ENCODE measurements around the gene DYNLT5.
"Not testable (repeated sequence)": the region's sequence is repeated elsewhere in the genome, so short reads cannot be mapped to it uniquely, and the experiment has no call there.

Gene DYNLT5

GRCh38 chr1:66788231-66788939 is 36.1 kb downstream of the DYNLT5 start:
- DNase-seq (ENCODE audit: low read depth in 2 of 2): peak; percentile 8 to 51

- DNase-seq (ENCODE audit: low read depth in 2 of 2): no peak
Observed at GRCh38 chr1:66791621-66792610, 39.7 kb downstream of the DYNLT5 start.

GRCh38 chr1:66795839-66796238 is 43.6 kb downstream of the DYNLT5 start:
- DNase-seq (ENCODE audit: low read depth in 2 of 2): not testable (repeated sequence)

GRCh38 chr1:66809245-66809644 is 57.0 kb downstream of the DYNLT5 start:
- no peak for DNase-seq (ENCODE audit: low read depth in 2 of 2)

GRCh38 chr1:66809736-66810326 is 57.6 kb downstream of the DYNLT5 start:
- no peak for DNase-seq (ENCODE audit: low read depth in 2 of 2)

DNA sequence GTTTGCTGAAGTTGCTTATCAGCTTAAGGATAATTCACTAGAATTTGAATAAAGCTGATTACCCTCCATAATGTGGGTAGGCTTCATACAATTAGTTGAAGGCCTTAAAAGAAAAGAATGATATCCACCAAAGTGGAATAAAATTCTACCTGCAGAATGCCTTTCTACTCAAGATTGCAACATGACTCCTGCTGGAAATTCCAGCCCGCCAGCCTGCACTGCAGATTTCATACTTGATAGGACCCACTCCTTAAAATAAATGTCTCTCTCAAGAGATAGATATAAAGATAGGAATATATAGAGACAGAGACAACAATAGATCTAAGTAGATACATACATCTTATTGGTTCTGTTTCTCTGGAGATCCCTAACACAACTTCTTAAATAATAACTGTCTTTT is 72.5 kb downstream of the DYNLT5 start:
- DNase-seq (ENCODE audit: low read depth in 2 of 2): no peak

Measured in stimulated activated CD4-positive, alpha-beta T cell treated with anti-CD3 and anti-CD28 coated beads, Interleukin-4, amount 100 ng/mL, for 48 hours (primary cell).